Caco-2 (cell line): ENCODE results near the gene PTDSS2. TPM values are rescaled to one million over a fixed set of nuclear protein-coding genes. Genes with fewer than 3 reads are reported as not detected.

Source experiments
- BruUV-seq: library from RNA; stranded (reverse); fragments of 400-500 nt; replicated peaks from 2 replicates; lab custom pipeline; 2021; lab: Mats Ljungman, UMichigan
- CTCF ChIA-PET: fragments of 300-600 bp; sonication (Branson Sonifier 250); formaldehyde crosslinking; loops from one replicate; lab custom pipeline; 2022; ENCODE audit warnings: antibody characterized with exemption; lab: Charles Lee
- POLR2A ChIA-PET: fragments of 300-600 bp; sonication (Branson Sonifier 250); formaldehyde crosslinking; loops from one replicate; lab custom pipeline; 2022; ENCODE audit warnings: antibody characterized with exemption; lab: Charles Lee
- DNase-seq, 2 experiments: peaks; one replicate each; pipeline versions ENCODE4 v3.0.0 to v3.0.0-alpha.2; 2020 to 2022
- H3K27me3 ChIP-seq: replicated peaks from 2 replicates; pipeline ENCODE4 v1.6.0; 2011; ENCODE audit warnings: low read length; ENCODE audit not compliant: control insufficient read depth, insufficient read depth
- H3K36me3 ChIP-seq: 2 replicates; pipeline ENCODE4 v1.5.1; 2011; ENCODE audit warnings: low read length; ENCODE audit not compliant: control insufficient read depth, insufficient read depth
- H3K4me1 ChIP-seq: fragments of 250-450 bp; sonication (Bioruptor Pico); 2 replicates; pipeline ENCODE4 v1.5.1; 2020; ENCODE audit warnings: mild to moderate bottlenecking
- H3K4me3 ChIP-seq: 2 replicates; pipeline ENCODE4 v1.5.1; 2011; ENCODE audit warnings: low read depth, mild to moderate bottlenecking, control low read depth, low read length
- H3K9me3 ChIP-seq: fragments of 250-450 bp; sonication (Bioruptor Pico); 2 replicates; pipeline ENCODE4 v1.5.1; 2020; ENCODE audit warnings: mild to moderate bottlenecking, moderate library complexity
- H3K27ac Mint-ChIP-seq: one replicate; pipeline ENCODE4 v1.8.0; 2022; ENCODE audit warnings: mixed read lengths; ENCODE audit not compliant: unreplicated experiment
- H3K27me3 Mint-ChIP-seq: one replicate; pipeline ENCODE4 v1.8.0; 2022; ENCODE audit warnings: mixed read lengths; ENCODE audit not compliant: insufficient read depth, unreplicated experiment
- H3K36me3 Mint-ChIP-seq: one replicate; pipeline ENCODE4 v1.8.0; 2022; ENCODE audit warnings: mild to moderate bottlenecking, mixed read lengths; ENCODE audit not compliant: insufficient read depth, unreplicated experiment
- H3K4me1 Mint-ChIP-seq: one replicate; pipeline ENCODE4 v1.8.0; 2022; ENCODE audit warnings: low read depth, mixed read lengths; ENCODE audit not compliant: unreplicated experiment
- H3K4me3 Mint-ChIP-seq: one replicate; pipeline ENCODE4 v1.8.0; 2022; ENCODE audit warnings: mild to moderate bottlenecking, moderate library complexity, mixed read lengths; ENCODE audit not compliant: unreplicated experiment
- H3K9me3 Mint-ChIP-seq: one replicate; pipeline ENCODE4 v1.8.0; 2022; ENCODE audit warnings: mixed read lengths; ENCODE audit not compliant: unreplicated experiment
- intact Hi-C: fragments of 100-400 bp; cut with micrococcal nuclease; formaldehyde crosslinking; loops from one replicate; pipeline ENCODE4 v1.10.0; 2022; ENCODE audit not compliant: unreplicated experiment
- total RNA-seq: library from RNA; stranded (reverse); gene quantifications from 2 replicates; pipeline ENCODE4 v1.2.3, GENCODE V29; 2022
- TF ChIP-seq, protein P1 (sequence below), 2 experiments: fragments of 200-600 bp in 1 of 2; IDR thresholded peaks; 1 replicate in 1 of 2; 2 replicates in 1 of 2; pipeline versions ENCODE4 v1.5.1 to v1.8.0; 2011 to 2022; ENCODE audit warnings: antibody characterized with exemption in 1 of 2, control low read depth in 1 of 2, inconsistent platforms in 1 of 2, low read depth in 1 of 2, low read length in 1 of 2, mild to moderate bottlenecking in 1 of 2, moderate library complexity in 1 of 2; ENCODE audit not compliant: insufficient read depth in 1 of 2, severe bottlenecking in 1 of 2, unreplicated experiment in 1 of 2

Gene PTDSS2
- total RNA-seq, 1 experiment from 2014 or later: 44.3 TPM

DNA sequence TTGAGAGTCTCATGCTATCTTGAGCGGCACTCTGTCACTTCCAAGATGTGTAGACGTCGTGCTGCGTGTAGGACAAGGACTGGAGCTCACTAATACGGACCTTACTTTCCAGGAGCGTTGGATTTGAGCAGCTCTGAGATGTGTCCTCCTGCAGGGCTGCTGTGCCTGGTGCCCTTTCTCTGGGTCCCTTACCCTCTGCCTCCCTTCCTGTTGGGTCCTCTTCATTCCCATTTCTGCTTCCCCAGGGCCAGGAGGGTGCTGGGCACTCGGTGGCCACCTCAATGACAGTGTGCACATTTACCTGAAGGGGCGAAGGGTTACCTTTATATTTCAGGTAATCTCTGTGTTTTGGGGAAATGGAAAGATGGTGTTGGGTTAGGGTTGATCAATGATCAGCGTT lies 4.0 kb downstream of the PTDSS2 start:
- no peak for DNase-seq
- POLR2A ChIA-PET: no interaction called here
- H3K27ac Mint-ChIP-seq: no peak overlapping the region
- Histone ChIP-seq H3K36me3 (no peaks in the 10 kb centered on the region), H3K4me1 (peaks cover 11% of the 10 kb centered on the region), H3K4me3 (no peak overlapping the region), H3K9me3 (no peaks in the 10 kb centered on the region), H3K27me3 (no peaks in the 10 kb centered on the region)
- intact Hi-C loops: loop anchor here (5.0 kb wide), 1 partner anchor 53 kb away; the partner anchor contains the start of gene RNH1
- CTCF ChIA-PET: no interaction called here
- TF ChIP-seq, protein P1, sequence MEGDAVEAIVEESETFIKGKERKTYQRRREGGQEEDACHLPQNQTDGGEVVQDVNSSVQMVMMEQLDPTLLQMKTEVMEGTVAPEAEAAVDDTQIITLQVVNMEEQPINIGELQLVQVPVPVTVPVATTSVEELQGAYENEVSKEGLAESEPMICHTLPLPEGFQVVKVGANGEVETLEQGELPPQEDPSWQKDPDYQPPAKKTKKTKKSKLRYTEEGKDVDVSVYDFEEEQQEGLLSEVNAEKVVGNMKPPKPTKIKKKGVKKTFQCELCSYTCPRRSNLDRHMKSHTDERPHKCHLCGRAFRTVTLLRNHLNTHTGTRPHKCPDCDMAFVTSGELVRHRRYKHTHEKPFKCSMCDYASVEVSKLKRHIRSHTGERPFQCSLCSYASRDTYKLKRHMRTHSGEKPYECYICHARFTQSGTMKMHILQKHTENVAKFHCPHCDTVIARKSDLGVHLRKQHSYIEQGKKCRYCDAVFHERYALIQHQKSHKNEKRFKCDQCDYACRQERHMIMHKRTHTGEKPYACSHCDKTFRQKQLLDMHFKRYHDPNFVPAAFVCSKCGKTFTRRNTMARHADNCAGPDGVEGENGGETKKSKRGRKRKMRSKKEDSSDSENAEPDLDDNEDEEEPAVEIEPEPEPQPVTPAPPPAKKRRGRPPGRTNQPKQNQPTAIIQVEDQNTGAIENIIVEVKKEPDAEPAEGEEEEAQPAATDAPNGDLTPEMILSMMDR (IDR thresholded peaks at IDR 0.05; ENCODE audit: insufficient read depth in 1 of 2, low read depth in 1 of 2, low read length in 1 of 2, severe bottlenecking in 1 of 2, unreplicated experiment in 1 of 2): no peak
- no peaks in the 10 kb centered on the region for H3K9me3 Mint-ChIP-seq
- peaks cover 14% of the 10 kb centered on the region for H3K4me1 Mint-ChIP-seq
- peaks cover 27% of the 10 kb centered on the region for H3K36me3 Mint-ChIP-seq
- H3K4me3 Mint-ChIP-seq: no peak overlapping the region
- no TSS peak for BruUV-seq
- H3K27me3 Mint-ChIP-seq: no peaks in the 10 kb centered on the region

- no peak overlapping the region for H3K4me3 ChIP-seq
- CTCF ChIA-PET: no interaction called here
- no peak overlapping the region for H3K4me3 Mint-ChIP-seq
- intact Hi-C loops: loop anchor here (5.0 kb wide), 1 partner anchor 52 kb away; the partner anchor contains the start of gene RNH1
- H3K27ac Mint-ChIP-seq: no peak overlapping the region
- POLR2A ChIA-PET: no interaction called here
- no peaks in the 10 kb centered on the region for H3K27me3 ChIP-seq
- H3K9me3 Mint-ChIP-seq: no peaks in the 10 kb centered on the region
- peaks cover 18% of the 10 kb centered on the region for H3K4me1 Mint-ChIP-seq
- H3K27me3 Mint-ChIP-seq: no peaks in the 10 kb centered on the region
- H3K9me3 ChIP-seq: no peaks in the 10 kb centered on the region
- peaks cover 12% of the 10 kb centered on the region for H3K4me1 ChIP-seq
- H3K36me3 Mint-ChIP-seq: peaks cover 32% of the 10 kb centered on the region
- BruUV-seq: no TSS peak
- DNase-seq: no peak
- TF ChIP-seq, protein P1 (IDR thresholded peaks at IDR 0.05; ENCODE audit: insufficient read depth in 1 of 2, low read depth in 1 of 2, low read length in 1 of 2, severe bottlenecking in 1 of 2, unreplicated experiment in 1 of 2): no peak
- H3K36me3 ChIP-seq: no peaks in the 10 kb centered on the region
These were observed 4.9 kb downstream of the PTDSS2 start for GRCh38 chr11:454801-455565.

GRCh38 chr11:455566-456147 lies 5.6 kb downstream of the PTDSS2 start:
- TF ChIP-seq, protein P1 (IDR thresholded peaks at IDR 0.05; ENCODE audit: insufficient read depth in 1 of 2, low read depth in 1 of 2, low read length in 1 of 2, severe bottlenecking in 1 of 2, unreplicated experiment in 1 of 2): no peak
- no peaks in the 10 kb centered on the region for H3K9me3 Mint-ChIP-seq
- no peak for DNase-seq
- Histone ChIP-seq H3K27me3 (no peaks in the 10 kb centered on the region), H3K4me3 (no peak overlapping the region), H3K36me3 (no peaks in the 10 kb centered on the region), H3K9me3 (no peaks in the 10 kb centered on the region), H3K4me1 (peaks cover 19% of the 10 kb centered on the region)
- H3K27ac Mint-ChIP-seq: no peak overlapping the region
- CTCF ChIA-PET: no interaction called here
- H3K4me1 Mint-ChIP-seq: peaks cover 25% of the 10 kb centered on the region
- no peaks in the 10 kb centered on the region for H3K27me3 Mint-ChIP-seq
- peaks cover 37% of the 10 kb centered on the region for H3K36me3 Mint-ChIP-seq
- POLR2A ChIA-PET: no interaction called here
- BruUV-seq: no TSS peak
- intact Hi-C loops: no loop called here
- H3K4me3 Mint-ChIP-seq: no peak overlapping the region
